Measurements from ENCODE around the gene DEDD2.

DEDD2 gene

DNA sequence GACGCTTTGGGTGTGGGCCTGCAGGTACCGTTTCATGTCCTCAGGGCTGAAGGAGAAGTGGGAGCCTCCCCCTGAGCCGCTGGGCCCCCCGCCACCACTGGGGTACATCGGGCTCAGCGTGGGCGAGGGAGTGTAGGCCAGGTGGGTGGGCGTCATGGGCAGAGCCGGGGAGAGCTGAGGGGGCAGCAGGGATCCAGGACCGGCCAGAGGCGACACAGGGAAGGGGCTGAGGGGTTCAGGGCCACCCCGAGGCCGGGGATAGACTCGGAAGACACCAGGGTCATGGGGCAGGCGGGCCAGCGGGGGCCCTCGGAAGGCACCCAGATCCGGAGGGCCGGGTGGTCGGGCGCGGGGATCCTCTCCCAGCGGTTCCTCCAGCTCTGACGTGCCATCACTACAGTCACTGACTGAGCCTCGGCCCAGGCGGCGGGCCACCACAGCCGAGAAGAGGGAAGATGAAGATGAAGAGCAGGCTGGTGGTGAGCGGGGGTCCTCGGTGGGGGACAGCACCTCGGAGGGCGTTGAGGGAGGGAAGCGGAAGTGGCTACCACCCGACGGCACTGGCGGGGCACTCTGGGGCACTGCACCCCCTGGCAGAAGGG is 31.8 kb upstream of the DEDD2 start:
- TF ChIP-seq CTCF (IDR thresholded peaks at IDR 0.05), result no peak

- no peak for TF ChIP-seq CTCF (IDR thresholded peaks at IDR 0.05)
These were observed 31.0 kb upstream of the DEDD2 start for GRCh38 chr19:42248270-42249148.

- no peak for TF ChIP-seq CTCF (IDR thresholded peaks at IDR 0.05)
These were observed 30.2 kb upstream of the DEDD2 start for GRCh38 chr19:42247640-42248199.

- no peak for TF ChIP-seq CTCF (IDR thresholded peaks at IDR 0.05)
These were observed 29.6 kb upstream of the DEDD2 start for GRCh38 chr19:42246922-42247639.

- TF ChIP-seq CTCF (IDR thresholded peaks at IDR 0.05), result no peak
These were observed 28.9 kb upstream of the DEDD2 start for GRCh38 chr19:42246143-42246921.

DNA sequence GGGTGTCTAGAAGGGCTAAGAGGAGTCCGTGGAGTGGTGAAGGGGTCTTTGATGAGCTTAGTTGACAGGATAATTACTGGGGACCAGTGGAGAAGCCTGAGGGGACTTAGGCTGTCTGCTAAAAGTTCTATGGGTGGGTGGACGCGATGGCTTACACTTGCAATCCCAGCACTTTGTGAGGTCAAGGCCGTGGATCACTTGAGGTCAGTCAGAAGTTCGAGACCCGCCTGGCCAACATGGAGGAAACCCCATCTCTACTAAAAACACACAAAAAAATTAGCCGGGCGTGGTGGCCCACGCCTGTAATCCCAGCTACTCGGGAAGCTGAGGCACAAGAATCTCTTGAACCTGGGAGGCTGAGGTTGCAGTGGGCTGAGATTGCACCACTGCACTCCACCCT is 27.8 kb upstream of the DEDD2 start:
- no peak for TF ChIP-seq CTCF (IDR thresholded peaks at IDR 0.05)
